Muscle of leg (tissue), 11 donors: ENCODE measurements around the gene ASCC3. TPM values are rescaled to one million over a fixed set of nuclear protein-coding genes. Genes with fewer than 3 reads are reported as not detected.

Experiments
- DNase-seq: peaks from one replicate; pipeline ENCODE4 v3.0.0; 2013
- H3K27ac ChIP-seq: one replicate; pipeline ENCODE4 v1.5.1; 2013; ENCODE audit warnings: mild to moderate bottlenecking, low read length, control low read depth
- H3K27me3 ChIP-seq: one replicate; pipeline ENCODE4 v1.6.1; 2013; ENCODE audit warnings: low read length; ENCODE audit not compliant: control insufficient read depth, insufficient read depth
- H3K36me3 ChIP-seq: one replicate; pipeline ENCODE4 v1.6.1; 2013; ENCODE audit warnings: low read length; ENCODE audit not compliant: control insufficient read depth, insufficient read depth
- H3K4me1 ChIP-seq: one replicate; pipeline ENCODE4 v1.6.1; 2013; ENCODE audit warnings: low read length; ENCODE audit not compliant: control insufficient read depth, insufficient read depth
- H3K4me3 ChIP-seq: one replicate; pipeline ENCODE4 v1.5.1; 2013; ENCODE audit warnings: low read length, control low read depth
- H3K9me3 ChIP-seq: replicated peaks from 2 replicates; pipeline ENCODE4 v1.6.1; 2013; ENCODE audit warnings: low read depth, low read length; ENCODE audit not compliant: control insufficient read depth
- WGBS: methylation state at CpG from one replicate; pipeline ENCODE4 v1.1.5; 2013; ENCODE audit warnings: missing lambda C conversion rate; ENCODE audit not compliant: insufficient coverage; 5-methylcytosine and 5-hydroxymethylcytosine counted together
- polyA plus RNA-seq, 8 donors: library from polyadenylated mRNA; unstranded; fragments of 120-200 nt; gene quantifications; one replicate each; pipeline versions ENCODE4 v1.2.1 to v1.2.3, GENCODE V29; 2013; ENCODE audit warnings: inconsistent platforms in 1 of 8, low replicate concordance in 1 of 8; ENCODE audit not compliant: insufficient read length in 8 of 8, insufficient read depth in 1 of 8
- total RNA-seq: library from RNA; stranded (reverse); fragments of 120-200 nt; gene quantifications from one replicate; pipeline ENCODE4 v1.2.4, GENCODE V29; 2013

ASCC3 gene
- total and polyA plus RNA-seq, 9 donors: 11.0 to 23.8 (median 15.1) TPM

DNA sequence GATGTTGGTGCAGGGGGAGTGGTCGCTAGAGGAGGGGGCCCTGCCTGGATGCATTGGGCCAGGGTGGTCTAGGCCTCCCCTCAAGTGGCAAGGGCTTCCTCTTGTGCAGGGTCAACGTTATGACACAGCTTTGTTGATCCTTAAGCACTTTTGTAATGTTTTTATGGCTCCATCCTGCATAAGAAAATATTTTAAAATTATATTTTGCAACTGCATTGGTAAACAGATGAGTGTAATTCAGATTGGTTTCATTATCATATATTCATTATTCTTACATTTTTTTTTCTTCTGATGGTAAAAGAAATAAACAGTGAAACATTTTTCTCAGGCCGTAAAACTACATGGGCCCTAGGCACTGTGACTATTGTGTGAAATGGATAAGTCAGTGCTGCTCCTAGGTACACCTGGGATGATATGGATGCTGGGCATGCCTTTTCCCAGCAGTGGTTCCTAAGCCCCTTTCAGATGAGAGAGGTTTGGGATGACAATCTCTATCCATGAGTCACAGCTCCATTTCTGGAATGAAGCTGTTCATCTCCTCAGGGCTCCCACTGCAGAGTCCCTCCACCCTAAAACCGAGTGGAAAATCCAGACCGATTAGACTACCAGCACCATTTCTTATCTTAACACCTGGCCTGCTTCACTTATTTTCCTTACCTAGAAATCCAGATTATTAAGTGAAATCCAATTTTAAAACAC, 410.6 kb downstream of the ASCC3 start:
- no peak for DNase-seq
- no peak overlapping the region for H3K27ac ChIP-seq
- 57% methylated on average over 3 of the region's 5 CpGs for WGBS
- H3K36me3 ChIP-seq: no peaks in the 10 kb centered on the region
- H3K9me3 ChIP-seq: peaks cover 2% of the 10 kb centered on the region
- H3K4me1 ChIP-seq: no peaks in the 10 kb centered on the region
- peaks cover 55% of the 10 kb centered on the region for H3K27me3 ChIP-seq
- no peak overlapping the region for H3K4me3 ChIP-seq

GRCh38 chr6:100469101-100469859, 411.8 kb downstream of the ASCC3 start:
- DNase-seq: no peak
- no peak overlapping the region for H3K4me3 ChIP-seq
- peaks cover 67% of the 10 kb centered on the region for H3K27me3 ChIP-seq
- no peaks in the 10 kb centered on the region for H3K36me3 ChIP-seq
- no peak overlapping the region for H3K27ac ChIP-seq
- peaks cover 11% of the 10 kb centered on the region for H3K4me1 ChIP-seq
- 24% methylated on average over 39 of the region's 44 CpGs for WGBS
- peaks cover 2% of the 10 kb centered on the region for H3K9me3 ChIP-seq

GRCh38 chr6:100468016-100468622, 413.0 kb downstream of the ASCC3 start:
- WGBS: no CpG with 5 or more reads among the region's 6 CpGs
- Histone ChIP-seq H3K36me3 (no peaks in the 10 kb centered on the region), H3K27ac (no peak overlapping the region), H3K9me3 (peaks cover 2% of the 10 kb centered on the region), H3K27me3 (peaks cover 79% of the 10 kb centered on the region), H3K4me3 (no peak overlapping the region), H3K4me1 (peaks cover 16% of the 10 kb centered on the region)
- no peak for DNase-seq

GRCh38 chr6:100467129-100468015, 413.8 kb downstream of the ASCC3 start:
- DNase-seq: no peak
- peaks cover 16% of the 10 kb centered on the region for H3K4me1 ChIP-seq
- no peak overlapping the region for H3K27ac ChIP-seq
- H3K9me3 ChIP-seq: peaks cover 2% of the 10 kb centered on the region
- H3K36me3 ChIP-seq: no peaks in the 10 kb centered on the region
- WGBS: 22% methylated on average over 44 of the region's 49 CpGs
- no peak overlapping the region for H3K4me3 ChIP-seq
- H3K27me3 ChIP-seq: peaks cover 77% of the 10 kb centered on the region

- Histone ChIP-seq H3K36me3 (no peaks in the 10 kb centered on the region), H3K27ac (no peak overlapping the region), H3K9me3 (peaks cover 2% of the 10 kb centered on the region), H3K27me3 (peaks cover 75% of the 10 kb centered on the region), H3K4me1 (peaks cover 16% of the 10 kb centered on the region), H3K4me3 (no peak overlapping the region)
- DNase-seq: no peak
- 17% methylated on average over 11 of the region's 21 CpGs for WGBS
These were observed 414.6 kb downstream of the ASCC3 start for GRCh38 chr6:100466410-100467128.

DNA sequence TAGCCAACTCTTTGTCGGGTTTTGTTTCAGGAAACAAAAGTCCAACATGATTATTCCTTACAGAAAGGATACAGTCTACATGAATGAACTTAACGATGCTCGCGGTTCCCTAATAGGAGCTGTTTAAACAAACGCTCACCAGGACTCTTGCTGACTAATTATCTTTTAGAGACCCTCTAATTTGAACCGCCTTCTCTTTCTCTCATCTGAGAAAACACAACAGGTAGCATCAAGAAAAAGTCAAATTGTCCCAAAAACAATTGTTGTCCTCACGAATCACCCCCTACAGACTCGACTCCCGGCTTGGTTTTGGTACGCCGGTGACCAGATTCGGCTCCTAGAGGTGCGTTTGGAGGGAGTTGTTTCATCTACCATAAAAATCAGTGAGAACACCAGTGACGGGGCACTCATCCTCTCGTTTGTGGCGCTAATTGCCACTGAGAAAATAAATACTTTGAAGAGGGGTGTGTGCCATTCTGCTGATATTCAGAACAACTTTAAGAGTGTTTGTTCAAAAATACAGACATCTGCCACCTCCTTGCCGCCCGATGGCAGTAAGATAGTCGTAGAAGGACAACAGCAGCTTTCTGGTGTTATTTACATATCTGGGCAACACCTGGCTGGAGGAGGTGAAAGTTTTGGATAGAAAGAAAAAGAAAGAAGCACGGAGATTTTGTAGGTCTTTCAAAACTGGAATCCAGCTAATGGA, 415.3 kb downstream of the ASCC3 start:
- Histone ChIP-seq H3K27me3 (peaks cover 80% of the 10 kb centered on the region), H3K9me3 (peaks cover 2% of the 10 kb centered on the region), H3K4me1 (peaks cover 16% of the 10 kb centered on the region), H3K27ac (no peak overlapping the region), H3K4me3 (no peak overlapping the region), H3K36me3 (no peaks in the 10 kb centered on the region)
- WGBS: 18% methylated on average over 4 of the region's 20 CpGs
- no peak for DNase-seq

- peak within 1 kb of the TSS; percentile 58 for H3K4me3 ChIP-seq
- peaks cover 78% of the 10 kb centered on the region for H3K27me3 ChIP-seq
- peaks cover 2% of the 10 kb centered on the region for H3K9me3 ChIP-seq
- no peaks in the 10 kb centered on the region for H3K36me3 ChIP-seq
- peaks cover 16% of the 10 kb centered on the region for H3K4me1 ChIP-seq
- WGBS: under 1% methylated on average over 50 of the region's 66 CpGs
- DNase-seq: peak; percentile 95
- H3K27ac ChIP-seq: peak within 1 kb of the TSS; percentile 84
These were observed 416.0 kb downstream of the ASCC3 start, which contains the start of gene SIM1 for GRCh38 chr6:100464903-100465700. Gene SIM1, minus strand, starts transcription at chr6:100464921. Its CDS starts 1,453 bp downstream, at chr6:100463468.

GRCh38 chr6:100464162-100464851, 416.8 kb downstream of the ASCC3 start:
- 2% methylated on average over 43 of the region's 46 CpGs for WGBS
- DNase-seq: no peak
- Histone ChIP-seq H3K4me1 (peaks cover 16% of the 10 kb centered on the region), H3K27ac (peak overlapping the region; percentile 84), H3K36me3 (no peaks in the 10 kb centered on the region), H3K27me3 (peaks cover 70% of the 10 kb centered on the region), H3K4me3 (peak overlapping the region; percentile 58), H3K9me3 (peaks cover under 1% of the 10 kb centered on the region)
